ENCODE data around the gene BUD23.
"Not testable (repeated sequence)": the region's sequence is repeated elsewhere in the genome, so short reads cannot be mapped to it uniquely, and the experiment has no call there.

BUD23 gene

GRCh38 chr7:73719806-73720169 is 36.4 kb downstream of the BUD23 start:
- DNase-seq = no peak

- DNase-seq = not testable (repeated sequence)
Observed at GRCh38 chr7:73720443-73720842, 37.0 kb downstream of the BUD23 start.

GRCh38 chr7:73721377-73721817 is 38.0 kb downstream of the BUD23 start:
- DNase-seq = no peak

- DNase-seq = not testable (repeated sequence)
Observed at GRCh38 chr7:73722182-73722581, 38.8 kb downstream of the BUD23 start.

- DNase-seq = no peak
Observed at GRCh38 chr7:73722785-73723184, 39.4 kb downstream of the BUD23 start.

GRCh38 chr7:73723813-73724212 is 40.4 kb downstream of the BUD23 start:
- DNase-seq = no peak

GRCh38 chr7:73726083-73726466 is 42.7 kb downstream of the BUD23 start:
- DNase-seq = no peak

- DNase-seq = no peak
Observed at GRCh38 chr7:73727952-73728351, 44.6 kb downstream of the BUD23 start.

- DNase-seq = no peak
Observed at GRCh38 chr7:73728551-73728950, 45.2 kb downstream of the BUD23 start.

- DNase-seq = no peak
Observed at GRCh38 chr7:73730485-73730884, 47.1 kb downstream of the BUD23 start.

GRCh38 chr7:73732397-73732796 is 49.0 kb downstream of the BUD23 start:
- no peak for DNase-seq

GRCh38 chr7:73734619-73735527 is 51.5 kb downstream of the BUD23 start:
- DNase-seq = peak; percentile 97

- DNase-seq = no peak
Observed at GRCh38 chr7:73735528-73735905, 52.1 kb downstream of the BUD23 start.

GRCh38 chr7:73736885-73737284 is 53.5 kb downstream of the BUD23 start:
- no peak for DNase-seq

- DNase-seq = no peak
Observed at GRCh38 chr7:73737491-73738219, 54.3 kb downstream of the BUD23 start.

GRCh38 chr7:73738220-73738611 is 54.8 kb downstream of the BUD23 start:
- peak; percentile 84 for DNase-seq

- DNase-seq = peak; percentile 100
Observed at GRCh38 chr7:73738612-73739386, 55.4 kb downstream of the BUD23 start, which contains the start of gene ABHD11. ABHD11 (minus strand) TSS chr7:73738802; CDS start chr7:73738770, 32 bp downstream.

- no peak for DNase-seq
Observed at GRCh38 chr7:73739387-73739767, 56.0 kb downstream of the BUD23 start.

GRCh38 chr7:73740212-73740611 is 56.8 kb downstream of the BUD23 start:
- DNase-seq = no peak

- peak; percentile 78 for DNase-seq
Observed at GRCh38 chr7:73740771-73741170, 57.4 kb downstream of the BUD23 start.

GRCh38 chr7:73741600-73741999 is 58.2 kb downstream of the BUD23 start:
- DNase-seq = peak; percentile 96

- DNase-seq = peak; percentile 95
Observed at GRCh38 chr7:73742338-73742752, 58.9 kb downstream of the BUD23 start.

All from DMS53 (cell line).